AG08395 (cell line): ENCODE results near the gene OSBPL8.

Source experiments
- DNase-seq: peaks from one replicate; pipeline ENCODE4 v3.0.0; 2012; ENCODE audit warnings: mixed read lengths, low spot score

The OSBPL8 gene

DNA sequence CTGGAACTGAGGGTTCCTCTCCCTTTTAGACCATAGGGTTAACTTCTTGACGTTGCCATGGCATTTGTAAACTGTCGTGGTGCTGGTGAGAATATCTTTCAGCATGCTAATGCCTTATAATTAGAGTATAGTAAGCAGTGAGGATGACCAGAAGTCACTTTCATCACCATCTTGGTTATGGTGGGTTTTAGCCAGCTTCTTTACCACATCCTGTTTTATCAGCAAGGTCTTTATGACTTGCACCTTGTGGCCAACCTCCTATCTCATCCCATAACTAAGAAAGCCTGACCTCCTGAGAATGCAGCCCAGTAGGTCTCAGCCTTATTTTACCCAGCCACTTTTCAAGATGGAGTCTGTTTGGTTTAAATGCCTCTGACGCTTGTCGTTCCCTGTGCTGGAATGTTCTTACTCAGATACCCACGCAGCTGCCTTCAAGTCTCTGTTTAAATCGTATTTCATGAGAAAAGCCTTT is 255.5 kb downstream of the OSBPL8 start:
- no peak for DNase-seq

DNA sequence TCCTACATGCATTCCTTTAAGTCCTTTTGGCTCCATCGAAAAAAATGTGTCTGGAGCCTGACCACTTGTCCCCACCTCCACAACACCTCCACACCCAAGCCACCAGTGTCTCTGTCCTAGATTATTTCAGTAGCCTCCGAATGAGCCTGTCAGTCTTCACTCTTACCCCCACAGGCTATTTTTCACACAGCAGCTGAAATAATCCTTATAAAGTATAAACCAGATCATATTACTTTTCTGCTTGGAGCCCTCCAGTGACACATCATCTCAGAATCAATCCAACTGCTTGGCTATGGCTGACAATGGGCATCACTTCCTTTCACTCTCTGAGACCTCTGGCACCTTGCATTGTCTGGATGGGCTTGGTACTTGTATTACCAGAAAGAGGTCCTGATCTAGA is 256.2 kb downstream of the OSBPL8 start:
- DNase-seq, result no peak
